Stimulated activated CD8-positive, alpha-beta memory T cell treated with anti-CD3 and anti-CD28 coated beads, Interleukin-15, amount 100 ng/mL, for 24 hours (primary cell): ENCODE measurements around the gene UNC13A.

ENCODE experiments used
- DNase-seq: peaks from one replicate; pipeline ENCODE4 v3.0.0-alpha.2; 2020; ENCODE audit warnings: low read depth

Gene UNC13A

GRCh38 chr19:17669419-17669818, 18.7 kb downstream of the UNC13A start:
- no peak for DNase-seq

DNA sequence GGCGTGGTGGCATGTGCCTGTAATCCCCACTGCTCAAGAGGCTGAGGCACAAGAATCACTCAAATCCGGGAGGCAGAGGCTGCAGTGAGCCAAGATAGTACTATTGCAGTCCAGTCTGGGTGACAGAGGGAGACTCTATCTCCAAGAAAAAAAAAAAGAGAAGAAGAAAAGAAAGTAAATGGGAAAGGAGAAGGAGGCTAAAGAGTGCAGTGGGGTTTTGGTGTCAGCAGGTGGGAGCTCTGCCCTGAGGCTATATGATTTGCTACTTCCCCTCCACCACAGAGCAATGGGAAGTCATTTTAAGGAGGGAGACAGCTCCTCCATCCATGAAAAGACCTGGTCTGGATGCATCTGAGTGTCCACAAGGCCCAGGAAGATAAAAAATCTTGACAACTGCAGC, 23.1 kb downstream of the UNC13A start:
- DNase-seq = no peak

DNA sequence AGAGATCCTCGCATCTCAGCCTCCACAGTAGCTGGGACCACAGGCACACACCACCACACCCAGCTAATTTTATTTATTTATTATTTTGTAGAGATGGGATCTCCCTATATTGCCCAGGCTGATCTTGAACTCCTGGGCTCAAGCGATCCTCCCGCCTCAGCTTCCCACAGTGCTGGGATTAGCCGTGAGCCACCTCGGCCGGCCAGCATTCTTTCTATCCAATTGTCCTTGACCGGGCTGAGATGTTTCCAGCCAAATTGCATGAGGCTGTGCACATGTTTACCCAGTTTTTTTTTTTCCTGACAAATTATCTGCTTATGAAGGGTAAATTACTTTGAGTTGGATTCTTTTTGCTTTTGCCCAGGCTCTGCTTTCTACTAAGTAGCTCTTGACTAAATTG, 28.2 kb downstream of the UNC13A start:
- DNase-seq = no peak

GRCh38 chr19:17658666-17659065, 29.5 kb downstream of the UNC13A start:
- DNase-seq = no peak

DNA sequence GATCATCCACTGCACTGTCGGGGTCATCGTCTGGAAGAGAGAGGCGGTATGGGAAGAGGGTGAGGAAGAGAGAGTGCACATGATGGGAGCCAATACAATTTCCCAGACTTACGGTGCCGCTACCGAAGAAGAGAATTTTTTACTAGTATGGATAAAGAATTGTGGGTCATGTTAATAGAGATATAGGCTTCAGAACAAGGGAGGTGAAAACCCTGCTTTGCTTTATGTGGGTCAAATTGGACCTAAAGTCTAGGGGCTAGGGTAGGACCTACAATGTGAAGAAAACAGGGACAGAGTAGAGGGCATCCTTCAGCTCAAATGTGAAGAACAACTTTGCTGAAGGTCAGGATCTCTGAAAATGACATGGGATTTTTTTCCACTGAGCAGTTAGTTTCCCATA, 29.9 kb downstream of the UNC13A start:
- no peak for DNase-seq

DNA sequence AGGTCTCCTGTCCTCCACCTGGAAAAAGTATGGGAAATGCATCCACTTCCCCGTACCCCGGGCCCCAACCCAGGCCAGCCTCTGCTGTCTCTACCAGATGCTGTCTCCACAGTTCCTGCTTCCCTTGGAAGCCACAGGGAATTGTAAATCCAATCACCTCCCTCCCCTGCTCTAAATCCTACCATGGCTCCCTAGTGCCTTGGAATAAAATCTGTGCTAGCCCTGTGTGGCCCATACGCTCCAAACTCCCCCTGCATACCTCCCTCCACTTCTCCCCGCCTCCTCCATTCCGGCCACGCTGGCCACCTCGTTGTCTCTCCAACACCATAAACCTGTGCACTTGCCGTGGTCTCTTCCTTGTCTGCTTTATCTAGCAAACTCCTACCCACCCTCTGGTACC, 31.2 kb downstream of the UNC13A start:
- no peak for DNase-seq

DNA sequence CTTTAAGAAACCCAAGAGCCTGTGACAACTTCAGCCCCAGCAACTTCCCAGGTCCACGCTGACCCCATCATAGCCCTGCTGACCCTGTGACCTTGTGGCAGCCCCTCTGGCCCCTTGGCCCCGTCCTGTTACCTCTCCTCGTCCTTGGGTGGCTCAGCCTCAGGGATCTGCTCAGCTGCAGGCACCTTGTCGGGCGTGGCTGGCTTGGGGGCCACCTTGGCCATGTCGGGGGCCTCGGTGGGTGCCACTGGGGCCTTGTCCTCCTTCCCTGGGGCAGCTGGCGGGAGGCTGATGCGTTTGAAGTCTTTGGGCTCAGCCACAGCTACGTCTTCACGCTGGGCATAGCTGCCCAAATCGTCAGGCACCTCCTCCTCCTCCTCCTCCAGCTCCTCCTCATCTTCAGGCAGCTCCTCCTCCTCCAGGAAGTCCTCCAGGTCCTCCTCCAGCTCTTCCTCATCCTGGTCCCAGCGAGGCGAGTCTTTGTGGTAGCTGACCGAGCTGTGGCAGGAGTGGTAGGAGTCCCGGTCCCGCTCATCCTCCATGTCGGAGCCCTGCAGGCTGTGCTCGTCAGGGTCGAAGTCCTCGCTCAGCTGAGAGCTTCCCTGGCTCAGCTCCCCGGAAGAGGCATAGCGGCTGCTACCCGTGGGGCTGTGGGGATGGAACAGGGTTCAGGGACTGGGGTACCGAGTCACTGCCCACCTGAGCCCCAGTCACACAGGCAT, 32.2 kb downstream of the UNC13A start:
- DNase-seq = no peak

DNA sequence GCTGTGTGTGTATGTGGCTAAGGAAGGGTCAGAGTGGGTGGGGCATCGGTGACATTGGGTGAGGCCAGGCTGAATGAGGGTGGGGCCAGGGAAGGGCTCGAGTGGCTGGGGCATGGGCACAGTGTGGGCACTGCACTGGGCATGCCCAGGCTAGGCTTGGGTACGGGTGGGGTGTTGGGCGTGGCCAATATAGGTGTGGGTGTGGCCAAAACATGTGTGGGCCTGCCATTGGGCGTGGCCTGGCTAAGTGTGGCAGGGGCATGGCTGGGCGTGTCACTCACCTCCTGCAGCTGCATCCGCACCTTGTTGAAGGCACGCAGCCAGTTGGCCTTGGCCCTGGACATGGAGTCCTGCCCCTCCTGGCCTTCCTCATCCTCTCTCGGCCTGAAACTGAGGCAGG, 33.2 kb downstream of the UNC13A start:
- no peak for DNase-seq

DNA sequence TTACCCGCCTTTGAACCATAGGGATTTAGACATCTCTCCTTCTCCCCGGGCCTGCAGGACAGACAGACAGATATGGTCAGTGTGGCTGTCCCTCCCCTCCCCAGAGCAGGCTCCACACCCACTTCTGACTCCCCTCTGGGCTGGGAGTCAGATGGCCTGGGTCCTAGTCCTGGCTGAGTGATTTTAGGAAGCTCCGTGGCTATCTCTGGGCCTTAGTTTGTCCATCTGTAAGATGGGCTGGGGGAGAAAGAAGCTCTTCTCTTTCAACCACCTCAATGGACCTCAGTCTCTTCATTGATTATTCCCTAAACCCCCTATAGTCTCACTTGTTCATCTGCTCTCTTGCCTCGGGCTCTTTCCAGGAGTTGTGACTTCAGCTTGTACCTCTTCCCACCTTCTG, 35.5 kb downstream of the UNC13A start:
- no peak for DNase-seq

DNA sequence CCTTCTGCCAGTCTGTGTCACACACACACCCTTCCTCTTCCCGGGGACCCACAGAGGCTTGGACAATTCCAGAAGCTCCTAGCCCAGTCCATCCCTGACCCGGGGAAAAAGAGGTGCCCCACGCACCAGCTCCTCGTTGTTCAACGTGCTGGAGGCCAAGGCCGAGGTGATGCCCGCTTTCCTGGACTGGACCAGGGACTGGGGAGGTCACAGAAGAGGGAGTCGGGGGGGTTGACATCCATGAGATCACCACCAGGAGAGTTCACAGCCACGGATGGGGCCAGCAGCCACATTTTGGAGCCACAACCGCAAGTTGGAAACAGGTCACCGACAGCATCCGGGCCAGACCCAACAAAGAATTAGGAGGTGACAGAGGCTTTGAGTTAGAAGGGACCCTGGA, 39.4 kb downstream of the UNC13A start:
- no peak for DNase-seq

- no peak for DNase-seq
Measured at GRCh38 chr19:17648097-17648660, 40.0 kb downstream of the UNC13A start.

- DNase-seq = no peak
Measured at GRCh38 chr19:17647071-17648020, 40.8 kb downstream of the UNC13A start.

DNA sequence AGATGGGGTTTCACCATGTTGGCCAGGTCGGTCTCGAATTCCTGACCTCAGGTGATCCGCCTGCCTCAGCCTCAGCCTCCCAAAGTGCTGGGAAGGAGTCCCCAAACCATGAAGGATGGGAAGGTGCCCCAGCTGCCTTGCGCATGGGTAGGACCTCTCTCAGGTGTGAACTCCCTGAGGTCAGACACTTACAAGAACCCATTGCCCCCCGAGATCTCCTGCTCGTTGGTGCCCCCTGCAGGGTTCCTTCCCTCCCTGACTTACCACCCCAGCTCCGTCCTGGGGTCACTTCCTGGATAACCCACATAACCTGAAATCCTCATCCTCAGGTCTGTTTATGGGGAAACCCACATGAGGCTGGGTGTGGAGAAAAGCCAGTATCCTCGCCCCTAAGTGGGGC, 41.7 kb downstream of the UNC13A start:
- no peak for DNase-seq

DNA sequence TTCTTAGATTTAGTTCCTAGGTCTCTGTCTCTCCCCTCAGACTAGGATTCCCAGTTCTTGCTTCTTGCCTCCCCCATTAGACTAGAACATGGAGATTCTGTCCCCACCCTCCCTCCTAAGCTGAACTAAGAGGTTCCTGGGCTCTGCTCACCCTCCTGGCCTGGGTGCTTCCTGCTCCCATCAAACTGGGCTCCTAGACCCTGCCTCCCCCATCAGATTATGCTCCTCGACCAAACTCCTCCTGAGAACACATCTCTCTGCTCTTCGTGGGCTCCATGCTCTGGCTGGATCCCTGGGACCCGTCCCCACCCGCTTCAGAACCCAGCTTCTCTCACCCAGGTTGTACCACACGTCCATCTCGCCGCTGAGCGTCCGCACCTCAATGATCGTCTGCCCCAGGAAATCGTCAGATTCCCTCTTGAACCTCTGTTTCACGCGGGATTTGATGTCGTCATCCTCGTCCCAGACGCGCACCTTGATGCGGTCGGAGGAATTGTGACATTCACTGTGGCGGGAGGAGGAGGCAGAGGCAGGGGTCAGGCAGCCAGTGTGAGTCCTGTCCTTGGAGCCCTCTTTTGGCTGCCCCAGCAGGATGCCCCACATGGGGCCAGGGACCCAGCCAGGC, 42.7 kb downstream of the UNC13A start:
- DNase-seq = no peak

- no peak for DNase-seq
Measured at GRCh38 chr19:17642656-17643055, 45.5 kb downstream of the UNC13A start.

- DNase-seq = no peak
Measured at GRCh38 chr19:17641846-17642245, 46.3 kb downstream of the UNC13A start.

DNA sequence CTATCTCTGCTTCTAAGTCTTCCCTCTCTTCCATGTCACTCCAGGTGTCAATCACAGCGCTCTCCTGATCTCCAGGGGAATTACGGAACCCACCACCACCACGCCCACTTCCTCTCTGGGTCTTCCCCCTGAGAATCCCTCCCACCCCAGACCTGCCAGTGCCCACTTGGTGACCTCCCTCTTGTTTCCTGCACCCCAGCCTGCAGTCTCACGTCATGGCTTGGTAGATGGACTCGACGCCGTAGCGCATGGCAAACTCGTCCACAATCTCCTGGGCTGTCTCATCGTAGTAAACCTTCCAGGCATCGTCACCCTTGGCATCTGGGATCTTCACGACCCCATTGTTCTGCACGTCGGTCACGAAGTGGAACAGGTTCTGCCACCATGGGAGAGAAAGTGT, 47.0 kb downstream of the UNC13A start:
- no peak for DNase-seq

GRCh38 chr19:17633700-17634099, 54.5 kb downstream of the UNC13A start:
- DNase-seq = no peak

DNA sequence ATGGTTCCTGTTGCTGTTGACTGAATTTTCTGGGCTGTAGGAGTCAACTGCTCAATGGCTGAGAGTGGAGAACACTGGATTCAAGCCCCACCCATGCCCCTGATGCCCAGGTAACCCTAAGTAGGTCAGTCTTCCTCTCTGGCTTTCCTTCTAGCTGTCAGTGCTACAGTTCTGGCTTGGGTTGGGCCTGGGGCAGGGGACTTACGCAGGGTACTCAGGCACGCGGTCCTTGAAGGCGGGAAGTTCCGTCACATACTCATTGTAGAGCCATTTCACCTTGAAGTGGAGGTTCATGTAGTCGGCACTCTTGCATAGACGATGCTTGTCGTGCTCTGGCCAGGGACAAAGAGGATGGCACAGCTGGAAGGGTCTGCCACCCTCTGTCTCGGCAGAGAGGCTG, 55.6 kb downstream of the UNC13A start:
- DNase-seq = no peak

- no peak for DNase-seq
Measured at GRCh38 chr19:17629760-17630159, 58.4 kb downstream of the UNC13A start.

DNA sequence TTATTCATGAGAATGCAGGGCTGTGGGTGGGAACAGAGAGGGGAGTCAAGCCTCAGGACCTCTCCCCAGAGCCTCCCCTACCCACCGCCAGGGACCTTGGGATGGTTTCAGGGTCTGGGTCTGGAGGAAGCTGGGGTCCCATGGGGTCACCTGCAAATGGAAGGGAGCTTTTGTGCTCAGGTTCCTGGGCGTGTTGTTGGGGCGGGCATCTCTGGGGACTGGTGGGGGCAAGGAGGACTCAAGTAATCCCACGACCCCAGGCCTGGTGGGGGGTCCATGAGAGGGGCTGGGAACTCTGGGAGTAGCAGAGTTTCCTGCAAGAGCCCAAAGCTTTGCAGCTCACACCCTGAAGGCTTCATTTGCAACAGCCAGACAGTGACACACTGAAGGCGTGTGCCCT, 60.2 kb downstream of the UNC13A start:
- no peak for DNase-seq

- no peak for DNase-seq
Measured at GRCh38 chr19:17627161-17627560, 61.0 kb downstream of the UNC13A start.
